Stimulated activated CD8-positive, alpha-beta memory T cell treated with anti-CD3 and anti-CD28 coated beads, Interleukin-7, amount 100 ng/mL, for 48 hours (primary cell): ENCODE data around the gene SRGN.

Experiments used
- DNase-seq, 2 donors: peaks; one replicate each; pipeline ENCODE4 v3.0.0-alpha.2; 2020; ENCODE audit warnings: low read depth in 1 of 2; ENCODE audit errors: extremely low read depth in 1 of 2

The SRGN gene

GRCh38 chr10:69060127-69060798 lies 27.6 kb upstream of the SRGN start:
- no peak for DNase-seq

GRCh38 chr10:69061305-69062161 lies 26.4 kb upstream of the SRGN start:
- no peak for DNase-seq

GRCh38 chr10:69062901-69063300 lies 25.0 kb upstream of the SRGN start:
- DNase-seq, result no peak

GRCh38 chr10:69064762-69065328 lies 23.1 kb upstream of the SRGN start:
- DNase-seq, result no peak

- peak in 1 of 2 donors; percentile 60 for DNase-seq
These were observed 22.2 kb upstream of the SRGN start for GRCh38 chr10:69065406-69066361.

DNA sequence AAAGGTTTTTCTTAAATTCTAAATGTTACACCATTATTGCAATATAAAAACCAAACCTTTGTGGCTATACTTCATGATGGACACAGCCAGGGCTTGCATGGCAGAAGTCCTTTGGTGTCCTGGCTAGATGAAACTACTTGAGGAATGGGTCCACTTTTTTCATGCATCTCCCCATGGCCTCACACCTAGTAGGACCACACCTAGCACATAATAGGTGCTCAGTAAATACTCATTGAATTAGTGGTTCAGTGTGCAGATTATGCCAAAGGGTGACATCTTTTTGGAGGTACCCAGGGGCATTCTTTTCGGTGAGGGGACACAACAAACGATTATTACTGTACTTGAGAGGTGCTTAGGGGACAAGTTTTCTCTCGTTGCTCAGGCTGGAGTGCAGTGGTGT lies 20.7 kb upstream of the SRGN start:
- no peak for DNase-seq

DNA sequence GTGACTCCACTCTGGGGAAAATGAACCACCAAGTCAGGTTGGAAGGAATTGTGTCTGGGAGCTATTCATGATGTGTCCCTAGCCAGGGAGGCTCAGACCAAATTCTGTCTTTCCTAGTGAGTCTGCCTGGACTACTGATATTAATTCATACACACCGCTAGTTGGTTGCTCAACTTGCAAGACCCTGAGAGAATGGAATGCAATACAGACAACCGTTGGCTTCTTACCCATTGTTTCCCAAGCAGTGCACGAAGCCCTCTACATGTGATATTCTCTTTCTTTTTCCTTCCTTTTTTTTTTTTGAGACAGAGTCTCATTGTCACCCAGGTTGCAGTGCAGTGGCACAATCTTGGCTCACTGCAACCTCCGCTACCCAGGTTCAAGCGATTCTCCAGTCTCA lies 19.4 kb upstream of the SRGN start:
- no peak for DNase-seq

DNA sequence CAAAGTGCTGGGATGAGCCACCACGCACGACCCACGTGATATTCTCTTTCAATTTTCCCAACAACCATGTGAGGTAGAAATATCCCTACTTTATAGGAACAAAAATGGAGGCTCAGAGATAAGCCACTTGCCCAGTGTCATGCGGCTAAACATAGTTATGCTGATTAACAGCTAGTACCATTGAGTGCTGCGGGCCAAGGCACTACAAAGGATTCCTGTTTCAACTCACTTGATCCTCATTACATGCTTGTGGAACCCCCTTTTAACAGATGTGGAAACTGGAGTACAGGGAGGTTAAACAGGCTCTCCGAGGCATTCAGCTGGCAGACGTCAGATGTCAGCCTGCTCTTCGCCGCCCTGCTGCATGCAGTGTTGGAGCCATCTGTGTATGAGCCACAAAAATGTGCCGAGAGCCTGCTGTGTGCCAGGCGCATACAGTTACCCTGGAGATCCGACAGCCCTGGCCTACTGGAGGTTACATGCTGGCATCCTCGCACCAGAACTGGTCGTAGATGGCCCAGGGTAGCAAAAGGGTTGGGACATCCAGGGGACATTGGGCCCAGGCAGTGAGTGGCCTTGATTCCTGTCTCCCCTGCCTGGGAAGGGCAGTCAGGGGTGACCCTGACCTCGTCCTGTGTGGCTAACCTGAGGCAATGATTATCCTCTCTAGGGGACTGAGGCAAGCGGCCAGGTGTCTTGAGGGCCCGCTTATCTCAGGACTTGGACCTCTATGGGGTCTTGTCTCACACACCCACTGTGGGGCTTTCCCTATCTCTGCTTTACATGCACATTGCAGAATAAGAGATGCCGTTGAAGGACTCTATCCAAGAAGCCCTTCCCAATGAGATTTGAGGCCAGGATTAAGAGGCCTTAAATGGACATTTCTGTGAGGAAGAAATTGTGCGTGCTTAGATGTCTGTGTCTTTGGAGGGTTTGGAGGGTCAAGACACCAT lies 18.5 kb upstream of the SRGN start:
- no peak for DNase-seq

DNA sequence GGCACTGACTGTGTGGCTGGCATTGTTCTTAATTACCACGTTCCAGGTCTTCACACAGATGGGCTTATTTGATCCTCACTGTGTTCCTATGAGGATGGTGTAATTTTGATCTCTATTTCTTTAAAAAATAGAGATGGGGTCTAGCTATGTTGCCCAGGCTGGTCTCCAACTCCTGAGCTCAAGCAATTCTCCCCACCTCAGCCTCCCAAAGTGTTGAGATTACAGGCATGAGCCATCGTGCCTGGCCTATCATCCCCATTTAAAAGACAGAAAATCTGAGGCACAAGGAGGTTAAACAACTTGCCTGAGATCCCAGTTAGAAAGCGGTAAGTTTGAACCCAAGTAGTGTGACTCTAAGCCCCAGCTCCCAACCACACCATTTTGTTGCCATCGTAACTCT lies 17.0 kb upstream of the SRGN start:
- no peak for DNase-seq

GRCh38 chr10:69071610-69072009 lies 16.3 kb upstream of the SRGN start:
- DNase-seq, result no peak

DNA sequence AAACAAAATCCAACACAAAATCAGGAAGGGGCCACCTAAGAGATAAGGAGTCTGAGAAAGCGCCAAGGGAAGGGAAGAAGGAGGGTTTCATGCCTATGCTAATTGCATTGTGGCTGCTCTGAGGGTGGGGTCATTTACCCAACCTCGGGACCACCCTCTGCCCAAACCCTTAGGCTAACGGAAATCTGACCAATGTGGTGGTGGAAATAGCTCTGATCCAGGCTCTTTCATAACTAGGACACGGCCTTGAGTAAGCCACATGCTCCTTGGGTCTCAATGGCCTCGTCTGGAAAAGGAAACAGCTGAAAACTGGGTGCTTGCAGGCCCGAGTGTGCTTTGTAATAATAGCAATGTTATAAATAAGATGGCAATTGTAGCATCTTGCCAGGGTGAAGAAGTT lies 14.9 kb upstream of the SRGN start:
- no peak for DNase-seq

DNA sequence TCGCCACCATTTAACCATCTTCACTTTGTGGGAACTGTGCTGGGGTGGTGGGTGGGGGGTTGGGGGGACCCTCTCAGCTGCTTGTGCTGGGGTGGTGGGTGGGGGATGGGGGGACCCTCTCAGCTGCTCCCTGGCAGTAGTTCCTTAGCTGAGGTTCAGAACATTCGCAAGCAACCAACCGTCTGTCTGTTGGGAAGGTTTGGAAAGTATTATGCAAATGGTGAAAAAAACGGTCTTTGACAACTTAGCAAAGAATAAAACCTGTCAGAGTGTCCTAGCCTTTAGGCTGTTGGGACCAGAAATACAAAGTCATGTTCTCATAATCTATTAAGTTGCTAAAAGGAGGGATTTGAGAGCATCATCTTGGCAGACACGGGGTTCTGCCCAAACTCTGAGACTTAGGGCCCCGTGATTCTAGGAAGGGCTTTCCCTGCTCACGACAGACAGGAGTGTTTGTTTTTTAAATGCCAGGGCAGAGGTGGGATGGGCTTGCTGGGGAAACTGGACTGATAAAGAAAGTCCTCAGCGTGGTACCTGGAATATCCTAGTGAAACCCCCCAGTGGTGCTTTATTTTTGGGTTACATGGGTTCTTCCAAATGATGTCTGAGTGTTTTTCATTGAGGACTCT lies 14.1 kb upstream of the SRGN start:
- DNase-seq, result no peak

DNA sequence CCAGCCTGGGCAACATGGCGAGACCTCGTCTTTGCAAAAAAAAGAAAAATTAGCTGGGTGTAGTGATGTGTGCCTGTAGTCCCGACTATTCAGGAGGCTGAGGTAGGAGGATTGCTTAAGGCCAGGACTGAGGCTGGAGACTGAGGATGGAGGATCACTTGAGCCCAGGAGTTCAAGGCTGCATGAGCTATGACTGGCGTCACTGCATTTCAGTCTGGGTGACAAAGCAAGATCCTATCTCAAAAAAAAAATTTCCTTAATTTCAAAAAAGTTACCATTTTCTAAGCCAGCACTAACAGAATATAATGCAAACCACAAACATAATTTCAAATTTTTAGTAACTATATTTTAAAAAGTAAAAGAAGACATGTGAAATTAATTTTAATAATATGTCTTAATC lies 13.4 kb upstream of the SRGN start:
- DNase-seq, result no peak

- no peak for DNase-seq
These were observed 12.5 kb upstream of the SRGN start for GRCh38 chr10:69075431-69075830.

- no peak for DNase-seq
These were observed 9.6 kb upstream of the SRGN start for GRCh38 chr10:69078311-69078710.

GRCh38 chr10:69080226-69080625 lies 7.7 kb upstream of the SRGN start:
- no peak for DNase-seq

- no peak for DNase-seq
These were observed 1.8 kb upstream of the SRGN start for GRCh38 chr10:69086001-69086509.

DNA sequence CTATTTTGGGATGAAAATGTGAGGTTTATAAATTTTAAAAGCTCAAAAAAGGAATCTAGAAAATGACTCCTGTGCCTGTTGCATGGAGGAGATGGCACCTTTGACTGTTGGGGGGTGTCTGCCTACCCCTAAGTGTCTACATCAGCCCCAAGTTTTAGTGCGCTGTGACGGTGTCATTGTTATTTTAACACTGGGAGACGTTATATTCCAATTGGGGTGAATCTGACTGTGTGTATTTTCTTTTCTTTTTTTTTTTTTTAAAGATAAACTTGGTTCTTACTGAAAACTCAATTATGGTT lies 517 bp downstream of the SRGN start:
- no peak for DNase-seq

GRCh38 chr10:69088801-69089501 lies 1.0 kb downstream of the SRGN start:
- no peak for DNase-seq
